Esophagus squamous epithelium (tissue), 5 donors: ENCODE results near the gene SBSN. TPM values are rescaled to one million over a fixed set of nuclear protein-coding genes. Genes with fewer than 3 reads are reported as not detected.
A peak's percentile ranks its signal among the peaks of the same experiment; 100 is the strongest.

ENCODE experiments used
- DNase-seq: peaks from one replicate; lab custom pipeline; 2025; lab: John Stamatoyannopoulos, UW
- H3K27ac ChIP-seq, 4 donors: fragments of 200-600 bp; sonication (generic); one replicate each; pipeline ENCODE4 v1.5.1; 2016 to 2019; ENCODE audit warnings: mild to moderate bottlenecking in 1 of 4
- H3K27me3 ChIP-seq, 4 donors: fragments of 200-600 bp; sonication (generic); 1 replicate in 3 of 4; 2 replicates in 1 of 4; pipeline versions ENCODE4 v1.5.1 to v1.6.0; 2017 to 2021; ENCODE audit warnings: antibody characterized with exemption in 1 of 4
- H3K36me3 ChIP-seq, 3 donors: fragments of 200-600 bp; sonication (generic); one replicate each; pipeline ENCODE4 v1.5.1; 2016 to 2019
- H3K4me1 ChIP-seq, 3 donors: fragments of 200-600 bp; sonication (generic); one replicate each; pipeline ENCODE4 v1.5.1; 2017 to 2019
- H3K4me3 ChIP-seq, 4 donors: fragments of 200-600 bp; sonication (generic); 1 replicate in 3 of 4; 2 replicates in 1 of 4; pipeline ENCODE4 v1.5.1; 2016 to 2019; ENCODE audit warnings: mild to moderate bottlenecking in 2 of 4, moderate library complexity in 1 of 4
- H3K9me3 ChIP-seq, 3 donors: fragments of 200-600 bp; sonication (generic); one replicate each; pipeline ENCODE4 v1.5.1; 2016 to 2019
- POLR2A ChIP-seq, 4 donors: fragments of 450-650 bp; IDR thresholded peaks; one replicate each; pipeline ENCODE4 v1.6.1; 2017; ENCODE audit warnings: antibody characterized with exemption in 4 of 4, mild to moderate bottlenecking in 4 of 4, moderate library complexity in 3 of 4
- WGBS, 2 donors: methylation state at CpG; one replicate each; pipeline ENCODE4 v1.1.5; 2018; 5-methylcytosine and 5-hydroxymethylcytosine counted together
- intact Hi-C: fragments of 100-400 bp; cut with DNase I; formaldehyde crosslinking; loops from one replicate; pipeline ENCODE4 v1.15.0; 2022
- total RNA-seq, 4 donors: library from RNA; depleted of rRNA; stranded (reverse); fragments of >200 nt; gene quantifications; one replicate each; pipeline ENCODE4 v1.1.0, GENCODE V29; 2016
- TF ChIP-seq, protein P1 (sequence below), 6 experiments: fragments of 450-650 bp in 4 of 6; fragments of 200-600 bp in 2 of 6; sonication (generic) in 2 of 6; IDR thresholded peaks; one replicate each; pipeline ENCODE4 v1.5.1; 2016 to 2019; ENCODE audit warnings: antibody characterized with exemption in 6 of 6, mild to moderate bottlenecking in 4 of 6, moderate library complexity in 4 of 6
- donor health status: DM: yes; HTN: yes; CAD: no.

Gene SBSN
- total RNA-seq, 4 donors from 2014 or later, result 58.2 to 1,096 (median 541) TPM

DNA sequence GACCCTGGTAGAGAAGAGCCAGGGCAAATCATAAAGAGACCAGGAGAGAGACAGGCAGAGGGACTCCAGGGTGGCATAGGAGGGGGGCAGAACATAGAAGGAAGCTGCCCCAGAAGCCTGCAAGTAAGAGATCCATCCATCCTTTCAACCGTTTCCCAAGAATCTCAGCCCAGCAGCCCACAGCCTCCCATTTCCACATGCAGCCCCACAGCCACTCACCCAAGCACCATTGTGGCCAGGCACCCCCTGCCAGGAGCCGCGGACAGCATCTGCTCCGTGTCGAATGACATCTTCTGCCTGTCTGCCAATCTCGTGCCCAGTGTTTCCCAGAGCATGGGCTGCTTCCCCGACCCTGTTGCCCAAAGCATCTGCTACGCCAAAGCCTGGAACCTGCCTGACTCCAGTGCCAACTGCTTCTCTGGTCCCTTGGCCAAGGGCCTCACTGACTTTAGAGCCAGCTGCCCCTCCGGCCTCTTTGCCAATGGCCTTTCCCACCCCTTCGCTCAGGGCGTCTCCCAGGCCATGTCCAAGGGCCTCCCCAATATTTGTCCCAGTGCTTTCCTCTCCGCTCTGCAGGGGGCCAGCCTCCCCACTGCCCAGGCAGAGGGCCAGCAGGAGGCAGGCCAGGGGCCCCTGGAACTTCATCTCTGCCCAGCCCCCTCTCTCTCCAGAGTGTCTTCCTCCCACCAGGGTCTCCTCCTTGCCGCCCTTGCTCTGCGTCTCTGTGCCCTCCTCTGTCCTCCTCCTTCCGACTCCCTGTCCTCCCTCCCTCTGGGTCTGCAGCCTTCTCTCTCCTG lies 15.1 kb downstream of the SBSN start:
- no peak for DNase-seq
- peaks cover 0 to 59% (median 0%) of the 10 kb centered on the region in 4 donors for H3K27me3 ChIP-seq
- TF ChIP-seq, protein P1, sequence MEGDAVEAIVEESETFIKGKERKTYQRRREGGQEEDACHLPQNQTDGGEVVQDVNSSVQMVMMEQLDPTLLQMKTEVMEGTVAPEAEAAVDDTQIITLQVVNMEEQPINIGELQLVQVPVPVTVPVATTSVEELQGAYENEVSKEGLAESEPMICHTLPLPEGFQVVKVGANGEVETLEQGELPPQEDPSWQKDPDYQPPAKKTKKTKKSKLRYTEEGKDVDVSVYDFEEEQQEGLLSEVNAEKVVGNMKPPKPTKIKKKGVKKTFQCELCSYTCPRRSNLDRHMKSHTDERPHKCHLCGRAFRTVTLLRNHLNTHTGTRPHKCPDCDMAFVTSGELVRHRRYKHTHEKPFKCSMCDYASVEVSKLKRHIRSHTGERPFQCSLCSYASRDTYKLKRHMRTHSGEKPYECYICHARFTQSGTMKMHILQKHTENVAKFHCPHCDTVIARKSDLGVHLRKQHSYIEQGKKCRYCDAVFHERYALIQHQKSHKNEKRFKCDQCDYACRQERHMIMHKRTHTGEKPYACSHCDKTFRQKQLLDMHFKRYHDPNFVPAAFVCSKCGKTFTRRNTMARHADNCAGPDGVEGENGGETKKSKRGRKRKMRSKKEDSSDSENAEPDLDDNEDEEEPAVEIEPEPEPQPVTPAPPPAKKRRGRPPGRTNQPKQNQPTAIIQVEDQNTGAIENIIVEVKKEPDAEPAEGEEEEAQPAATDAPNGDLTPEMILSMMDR (IDR thresholded peaks at IDR 0.05), result no peak
- no peak for TF ChIP-seq POLR2A (IDR thresholded peaks at IDR 0.05)
- peak overlapping the region in 1 of 4 donors; percentile 19 for H3K4me3 ChIP-seq
- no peaks in the 10 kb centered on the region for H3K36me3 ChIP-seq
- H3K27ac ChIP-seq, result peak overlapping the region in 2 of 4 donors; percentile 13 to 65
- no peaks in the 10 kb centered on the region for H3K9me3 ChIP-seq
- H3K4me1 ChIP-seq, result peaks cover 5 to 36% (median 13%) of the 10 kb centered on the region in 3 donors
- WGBS, 2 donors, result 65 to 86% methylated on average over 10 to 12 of the region's 15 CpGs
- intact Hi-C loops, result no loop called here

DNA sequence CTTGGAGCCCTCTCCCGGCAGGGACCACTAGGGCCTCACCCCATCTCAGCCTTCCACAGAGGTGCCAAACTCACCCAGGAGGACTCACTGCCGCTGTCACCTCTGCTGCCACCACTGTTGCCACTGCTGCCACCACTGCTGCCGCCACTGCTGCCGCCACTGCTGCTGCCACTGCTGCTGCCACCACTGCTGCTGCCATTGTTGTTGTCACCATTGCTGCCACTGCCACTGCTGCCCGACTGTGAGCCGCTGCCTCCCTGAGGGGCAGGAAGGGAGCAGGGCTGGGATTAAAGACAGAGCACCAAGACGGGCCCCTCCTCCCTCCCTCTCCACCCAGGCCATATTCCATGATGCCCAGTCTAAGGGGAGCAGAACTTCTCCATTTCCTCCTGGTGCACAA lies 16.8 kb downstream of the SBSN start:
- no peak for DNase-seq
- intact Hi-C loops, result no loop called here
- H3K27me3 ChIP-seq, result peaks cover 0 to 71% (median 0%) of the 10 kb centered on the region in 4 donors
- no peak overlapping the region for H3K27ac ChIP-seq
- TF ChIP-seq, protein P1 (IDR thresholded peaks at IDR 0.05), result no peak
- TF ChIP-seq POLR2A (IDR thresholded peaks at IDR 0.05), result no peak
- 69 to 83% methylated on average over 2 to 7 of the region's 7 CpGs for WGBS, 2 donors
- no peaks in the 10 kb centered on the region for H3K9me3 ChIP-seq
- H3K4me3 ChIP-seq, result peak overlapping the region in 1 of 4 donors; percentile 48
- H3K4me1 ChIP-seq, result peaks cover 5 to 36% (median 13%) of the 10 kb centered on the region in 3 donors
- peaks cover 0 to under 1% (median 0%) of the 10 kb centered on the region in 3 donors for H3K36me3 ChIP-seq

DNA sequence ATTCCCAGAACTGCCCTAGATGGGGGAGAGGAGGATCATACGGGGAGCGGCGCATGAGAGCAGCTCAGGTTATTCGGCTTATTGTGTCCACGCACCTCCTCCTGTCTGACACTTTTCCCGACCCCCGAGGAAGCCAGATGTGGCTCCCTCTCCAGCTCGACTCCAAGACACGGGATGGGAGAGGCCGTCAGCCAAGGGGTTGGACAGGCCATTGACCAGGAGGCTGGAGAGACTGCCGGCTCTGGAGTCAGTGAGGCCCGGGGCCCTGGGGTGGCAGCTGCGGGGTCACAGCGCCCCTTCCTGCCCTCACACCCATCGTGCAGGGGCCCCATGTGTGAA lies 17.5 kb downstream of the SBSN start:
- no peak for DNase-seq
- Histone ChIP-seq H3K9me3 (no peaks in the 10 kb centered on the region), H3K4me3 (peak overlapping the region in 3 of 4 donors; percentile 43 to 62 (median 48)), H3K27me3 (peaks cover 0 to 71% (median 0%) of the 10 kb centered on the region in 4 donors), H3K27ac (peak overlapping the region; percentile 58 to 82 (median 68)), H3K4me1 (peaks cover 5 to 36% (median 13%) of the 10 kb centered on the region in 3 donors), H3K36me3 (peaks cover 0 to 8% (median 0%) of the 10 kb centered on the region in 3 donors)
- no peak for TF ChIP-seq POLR2A (IDR thresholded peaks at IDR 0.05)
- TF ChIP-seq, protein P1 (IDR thresholded peaks at IDR 0.05), result no peak
- intact Hi-C loops, result no loop called here
- 0% methylated on average over 3 of the region's 15 CpGs; no CpG with 5 or more reads in 1 of the 2 donors for WGBS, 2 donors

DNA sequence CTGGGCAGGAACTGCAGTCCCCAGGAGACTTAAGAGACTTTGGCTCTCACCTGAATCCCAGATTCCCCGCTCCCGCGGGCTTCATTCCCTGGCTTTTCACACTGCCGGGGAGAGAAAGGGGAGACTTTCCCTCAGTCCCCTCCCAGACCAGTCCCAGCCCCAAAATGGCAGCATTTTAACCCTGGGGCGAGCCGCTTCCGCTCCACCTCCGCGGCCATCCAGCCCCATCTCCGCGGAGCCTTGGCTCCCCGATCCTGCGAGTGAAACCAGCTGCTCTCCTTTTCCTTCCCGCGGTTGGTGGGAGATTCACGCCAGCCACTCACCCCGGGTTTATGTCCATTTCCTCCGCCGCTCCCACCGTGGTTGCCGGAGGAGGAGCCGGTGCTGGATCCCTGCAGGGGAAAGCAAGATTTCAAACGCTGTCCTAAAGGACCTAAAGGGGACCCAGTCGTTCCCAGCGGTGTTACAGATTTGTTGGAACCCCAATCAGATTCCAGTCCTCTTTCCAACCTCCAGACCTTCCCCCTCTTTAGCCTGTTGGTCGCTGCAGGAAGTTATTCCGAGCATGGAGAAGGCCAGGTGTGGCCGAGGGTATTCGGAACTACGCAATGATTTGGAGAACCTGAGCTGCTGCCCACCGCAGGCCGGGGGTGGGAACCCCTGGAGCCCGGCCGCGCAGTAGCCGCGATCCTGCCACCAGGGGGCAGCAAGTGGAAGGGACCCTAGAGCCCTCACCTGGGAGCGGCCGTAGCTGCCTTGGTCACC lies 18.1 kb downstream of the SBSN start:
- Histone ChIP-seq H3K4me3 (peak overlapping the region; percentile 17 to 62 (median 46)), H3K36me3 (peaks cover 0 to 14% (median 0%) of the 10 kb centered on the region in 3 donors), H3K4me1 (peaks cover 5 to 36% (median 13%) of the 10 kb centered on the region in 3 donors), H3K27ac (peak overlapping the region; percentile 58 to 82 (median 68)), H3K27me3 (peaks cover 0 to 71% (median 0%) of the 10 kb centered on the region in 4 donors), H3K9me3 (no peaks in the 10 kb centered on the region)
- WGBS, 2 donors, result 0 to 3% methylated on average over 13 to 29 of the region's 39 CpGs
- DNase-seq, result no peak
- intact Hi-C loops, result no loop called here
- TF ChIP-seq POLR2A (IDR thresholded peaks at IDR 0.05), result no peak
- TF ChIP-seq, protein P1 (IDR thresholded peaks at IDR 0.05), result peak; percentile 87 to 97 (median 93)
